Stimulated activated CD8-positive, alpha-beta memory T cell treated with anti-CD3 and anti-CD28 coated beads, Interleukin-15, amount 100 ng/mL, for 1 hour (primary cell): ENCODE results near the gene PSPC1.
"Not testable (repeated sequence)": the region's sequence is repeated elsewhere in the genome, so short reads cannot be mapped to it uniquely, and the experiment has no call there.

Experiments
- DNase-seq: peaks from one replicate; pipeline ENCODE4 v3.0.0-alpha.2; 2020; ENCODE audit warnings: low read depth

The PSPC1 gene

GRCh38 chr13:19764237-19764636 is 18.5 kb downstream of the PSPC1 start:
- no peak for DNase-seq

GRCh38 chr13:19763618-19764017 is 19.1 kb downstream of the PSPC1 start:
- no peak for DNase-seq

- no peak for DNase-seq
Observed at GRCh38 chr13:19759669-19760068, 23.1 kb downstream of the PSPC1 start.

GRCh38 chr13:19742643-19743042 is 40.1 kb downstream of the PSPC1 start:
- DNase-seq, result no peak

- no peak for DNase-seq
Observed at GRCh38 chr13:19737844-19738557, 44.7 kb downstream of the PSPC1 start.

- no peak for DNase-seq
Observed at GRCh38 chr13:19726611-19727010, 56.1 kb downstream of the PSPC1 start.

GRCh38 chr13:19725320-19725719 is 57.4 kb downstream of the PSPC1 start:
- DNase-seq, result no peak

GRCh38 chr13:19720039-19720438 is 62.7 kb downstream of the PSPC1 start:
- DNase-seq, result no peak

GRCh38 chr13:19713186-19713965 is 69.4 kb downstream of the PSPC1 start:
- DNase-seq, result no peak

GRCh38 chr13:19709782-19710181 is 73.0 kb downstream of the PSPC1 start:
- DNase-seq, result not testable (repeated sequence)

- not testable (repeated sequence) for DNase-seq
Observed at GRCh38 chr13:19709039-19709438, 73.7 kb downstream of the PSPC1 start.

GRCh38 chr13:19704256-19704655 is 78.5 kb downstream of the PSPC1 start:
- not testable (repeated sequence) for DNase-seq

- not testable (repeated sequence) for DNase-seq
Observed at GRCh38 chr13:19701619-19702018, 81.1 kb downstream of the PSPC1 start.

GRCh38 chr13:19700963-19701362 is 81.8 kb downstream of the PSPC1 start:
- DNase-seq, result not testable (repeated sequence)

GRCh38 chr13:19695829-19696228 is 86.9 kb downstream of the PSPC1 start:
- DNase-seq, result no peak

GRCh38 chr13:19695428-19695827 is 87.3 kb downstream of the PSPC1 start:
- no peak for DNase-seq

- not testable (repeated sequence) for DNase-seq
Observed at GRCh38 chr13:19691447-19691846, 91.3 kb downstream of the PSPC1 start.

GRCh38 chr13:19685437-19685836 is 97.3 kb downstream of the PSPC1 start:
- DNase-seq, result no peak

GRCh38 chr13:19685034-19685433 is 97.7 kb downstream of the PSPC1 start:
- no peak for DNase-seq

GRCh38 chr13:19681517-19681916 is 101.2 kb downstream of the PSPC1 start:
- no peak for DNase-seq

- no peak for DNase-seq
Observed at GRCh38 chr13:19680751-19681150, 102.0 kb downstream of the PSPC1 start.

GRCh38 chr13:19676168-19676567 is 106.6 kb downstream of the PSPC1 start:
- no peak for DNase-seq

GRCh38 chr13:19674898-19675297 is 107.8 kb downstream of the PSPC1 start:
- no peak for DNase-seq
